ENCODE data around the gene SIX3. TPM values are rescaled to one million over a fixed set of nuclear protein-coding genes. Genes with fewer than 3 reads are reported as not detected.

The SIX3 gene
- total RNA-seq, 1 experiment from 2014 or later, result 13.2 TPM

- no peaks in the 10 kb centered on the region for H3K9me3 Mint-ChIP-seq
- ATAC-seq (no peak), DNase-seq (ENCODE audit: low spot score) (no peak)
- peak overlapping the region; percentile 63 for H3K4me3 Mint-ChIP-seq
- H3K27me3 Mint-ChIP-seq (ENCODE audit: low read depth), result peaks cover 98% of the 10 kb centered on the region
- no peak overlapping the region for H3K27ac Mint-ChIP-seq
- POLR2A ChIA-PET, result no interaction called here
- H3K4me1 Mint-ChIP-seq, result peaks cover 69% of the 10 kb centered on the region
- CTCF ChIA-PET, result interaction anchor here (0.7 to 1.5 kb wide), 7 partner anchors 13 to 482 kb away, joined by 3 to 5 read pairs (median 3); no protein-coding TSS in a partner anchor
- TF ChIP-seq ATF1 (CRISPR knock-in tag; IDR thresholded peaks at IDR 0.05) (no peak), GTF2I (CRISPR knock-in tag; conservative IDR thresholded peaks at IDR 0.05) (peak; percentile 96), HMGXB4 (CRISPR knock-in tag; IDR thresholded peaks at IDR 0.05) (0 out of 2 replicates have a peak, but pooled peaks have one; percentile 3), ZNF281 (CRISPR knock-in tag; IDR thresholded peaks at IDR 0.05) (no peak)
- peaks cover 5% of the 10 kb centered on the region for H3K36me3 Mint-ChIP-seq
Observed at GRCh38 chr2:44952806-44953498, 11.4 kb downstream of the SIX3 start.

- Mint-ChIP-seq H3K27ac (no peak overlapping the region), H3K9me3 (no peaks in the 10 kb centered on the region), H3K4me3 (peak overlapping the region; percentile 63), H3K4me1 (peaks cover 64% of the 10 kb centered on the region), H3K36me3 (peaks cover 3% of the 10 kb centered on the region; the same call in 1 of the 2 replicates), H3K27me3 (ENCODE audit: low read depth) (peaks cover 93% of the 10 kb centered on the region)
- ChIA-PET CTCF (interaction anchor here (0.9 to 4.8 kb wide), 6 partner anchors 11 to 482 kb away, joined by 3 to 37 read pairs (median 4); no protein-coding TSS in a partner anchor), POLR2A (interaction anchor here (0.6 kb wide), 1 partner anchor 1349 kb away, joined by 3 read pairs; no protein-coding TSS in a partner anchor)
- ATAC-seq, result no peak
- DNase-seq (ENCODE audit: low spot score), result no peak
- TF ChIP-seq ETV6 (CRISPR knock-in tag; IDR thresholded peaks at IDR 0.05), result no peak
- no peak for TF ChIP-seq HMGXB4 (CRISPR knock-in tag; IDR thresholded peaks at IDR 0.05)
- TF ChIP-seq AFF4 (CRISPR knock-in tag; IDR thresholded peaks at IDR 0.05; ENCODE audit: borderline replicate concordance), result no peak
Observed at GRCh38 chr2:44953499-44953883, 12.0 kb downstream of the SIX3 start.

GRCh38 chr2:44954447-44954888 is 13.0 kb downstream of the SIX3 start:
- ChIA-PET POLR2A (no interaction called here), CTCF (interaction anchor here (0.6 to 5.8 kb wide), 24 partner anchors 8 to 910 kb away, joined by 3 to 65 read pairs (median 6); partner anchors contain the start of genes CAMKMT and PREPL)
- no peaks in the 10 kb centered on the region for H3K9me3 Mint-ChIP-seq
- peak overlapping the region; percentile 67 for H3K4me3 Mint-ChIP-seq
- DNase-seq (ENCODE audit: low spot score) (no peak), ATAC-seq (no peak)
- peaks cover 83% of the 10 kb centered on the region for H3K27me3 Mint-ChIP-seq (ENCODE audit: low read depth)
- H3K36me3 Mint-ChIP-seq, result peaks cover 3% of the 10 kb centered on the region; the same call in 1 of the 2 replicates
- H3K27ac Mint-ChIP-seq, result no peak overlapping the region
- H3K4me1 Mint-ChIP-seq, result peaks cover 54% of the 10 kb centered on the region
- TF ChIP-seq NR2C2 (CRISPR knock-in tag; IDR thresholded peaks at IDR 0.05) (no peak), MLX (CRISPR knock-in tag; IDR thresholded peaks at IDR 0.05) (no peak), ETV6 (CRISPR knock-in tag; IDR thresholded peaks at IDR 0.05) (no peak), AFF4 (CRISPR knock-in tag; IDR thresholded peaks at IDR 0.05; ENCODE audit: borderline replicate concordance) (no peak), SMAD3 (CRISPR knock-in tag; IDR thresholded peaks at IDR 0.05; ENCODE audit: borderline replicate concordance) (no peak), MAX (CRISPR knock-in tag; IDR thresholded peaks at IDR 0.05) (no peak)
